ENCODE measurements around the gene SORCS3.

SORCS3 gene

DNA sequence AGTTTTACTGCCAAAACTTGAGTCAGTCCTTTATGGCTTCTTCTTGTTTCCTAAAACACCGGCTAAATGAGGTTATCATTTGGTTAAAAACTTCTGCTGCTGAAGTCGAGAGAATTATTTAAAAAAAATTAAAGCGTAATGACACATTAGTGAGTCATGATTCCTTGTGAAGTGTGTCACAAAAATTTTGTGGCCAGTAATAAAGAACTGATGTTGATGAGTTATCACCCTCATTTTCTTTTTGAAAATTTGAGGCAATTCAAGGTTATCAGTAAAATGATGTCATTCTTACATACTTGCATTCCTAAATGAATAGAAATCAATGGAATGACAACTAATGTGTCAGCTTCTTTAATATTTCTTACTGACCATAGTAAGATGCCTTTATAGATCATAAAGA, 427.4 kb downstream of the SORCS3 start:
- Histone ChIP-seq H4K20me1 (ENCODE audit: insufficient read depth) (no peaks in the 10 kb centered on the region), H3K27ac (no peak overlapping the region), H3K9ac (no peak overlapping the region), H2AFZ (ENCODE audit: low read depth) (no peak overlapping the region), H3K79me2 (ENCODE audit: insufficient read depth, low read depth) (no peaks in the 10 kb centered on the region), H3K4me1 (ENCODE audit: low read depth, poor library complexity, severe bottlenecking) (no peaks in the 10 kb centered on the region), H3K4me3 (IDR thresholded peaks at IDR 0.05; ENCODE audit: insufficient read depth, low read depth, low read length) (no peak overlapping the region), H3K36me3 (ENCODE audit: insufficient read depth) (no peaks in the 10 kb centered on the region), H3K27me3 (ENCODE audit: insufficient read depth, low read depth) (no peaks in the 10 kb centered on the region), H3K4me2 (no peak overlapping the region)
- TF ChIP-seq, protein P1, sequence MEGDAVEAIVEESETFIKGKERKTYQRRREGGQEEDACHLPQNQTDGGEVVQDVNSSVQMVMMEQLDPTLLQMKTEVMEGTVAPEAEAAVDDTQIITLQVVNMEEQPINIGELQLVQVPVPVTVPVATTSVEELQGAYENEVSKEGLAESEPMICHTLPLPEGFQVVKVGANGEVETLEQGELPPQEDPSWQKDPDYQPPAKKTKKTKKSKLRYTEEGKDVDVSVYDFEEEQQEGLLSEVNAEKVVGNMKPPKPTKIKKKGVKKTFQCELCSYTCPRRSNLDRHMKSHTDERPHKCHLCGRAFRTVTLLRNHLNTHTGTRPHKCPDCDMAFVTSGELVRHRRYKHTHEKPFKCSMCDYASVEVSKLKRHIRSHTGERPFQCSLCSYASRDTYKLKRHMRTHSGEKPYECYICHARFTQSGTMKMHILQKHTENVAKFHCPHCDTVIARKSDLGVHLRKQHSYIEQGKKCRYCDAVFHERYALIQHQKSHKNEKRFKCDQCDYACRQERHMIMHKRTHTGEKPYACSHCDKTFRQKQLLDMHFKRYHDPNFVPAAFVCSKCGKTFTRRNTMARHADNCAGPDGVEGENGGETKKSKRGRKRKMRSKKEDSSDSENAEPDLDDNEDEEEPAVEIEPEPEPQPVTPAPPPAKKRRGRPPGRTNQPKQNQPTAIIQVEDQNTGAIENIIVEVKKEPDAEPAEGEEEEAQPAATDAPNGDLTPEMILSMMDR (conservative IDR thresholded peaks at IDR 0.05; ENCODE audit: low read depth, low read length), result no peak

DNA sequence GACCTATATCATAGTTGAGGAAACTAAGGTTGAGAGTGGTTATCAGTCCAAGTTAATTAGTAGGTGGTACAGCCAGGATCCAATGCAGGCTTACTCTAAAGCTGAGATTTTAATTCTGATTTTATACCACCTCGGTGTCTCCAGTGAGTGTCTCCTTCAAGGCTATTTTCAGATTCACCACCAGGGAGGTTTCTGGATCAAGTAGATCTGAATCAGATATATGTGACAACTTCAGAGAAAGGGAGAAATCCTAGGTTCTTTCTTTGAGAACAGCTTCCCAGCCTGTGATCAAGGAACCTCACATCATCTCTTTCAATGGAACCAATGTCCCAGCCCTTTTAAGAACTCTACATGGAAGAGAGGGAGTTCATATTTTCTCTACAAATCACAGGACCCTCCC, 429.2 kb downstream of the SORCS3 start:
- no peak overlapping the region for H3K4me3 ChIP-seq (IDR thresholded peaks at IDR 0.05; ENCODE audit: insufficient read depth, low read depth, low read length)
- no peak overlapping the region for H3K27ac ChIP-seq
- no peaks in the 10 kb centered on the region for H3K27me3 ChIP-seq (ENCODE audit: insufficient read depth, low read depth)
- H4K20me1 ChIP-seq (ENCODE audit: insufficient read depth), result no peaks in the 10 kb centered on the region
- H3K79me2 ChIP-seq (ENCODE audit: insufficient read depth, low read depth), result no peaks in the 10 kb centered on the region
- TF ChIP-seq, protein P1 (conservative IDR thresholded peaks at IDR 0.05; ENCODE audit: low read depth, low read length), result no peak
- no peak overlapping the region for H2AFZ ChIP-seq (ENCODE audit: low read depth)
- no peak overlapping the region for H3K9ac ChIP-seq
- H3K4me1 ChIP-seq (ENCODE audit: low read depth, poor library complexity, severe bottlenecking), result no peaks in the 10 kb centered on the region
- no peak overlapping the region for H3K4me2 ChIP-seq
- no peaks in the 10 kb centered on the region for H3K36me3 ChIP-seq (ENCODE audit: insufficient read depth)

DNA sequence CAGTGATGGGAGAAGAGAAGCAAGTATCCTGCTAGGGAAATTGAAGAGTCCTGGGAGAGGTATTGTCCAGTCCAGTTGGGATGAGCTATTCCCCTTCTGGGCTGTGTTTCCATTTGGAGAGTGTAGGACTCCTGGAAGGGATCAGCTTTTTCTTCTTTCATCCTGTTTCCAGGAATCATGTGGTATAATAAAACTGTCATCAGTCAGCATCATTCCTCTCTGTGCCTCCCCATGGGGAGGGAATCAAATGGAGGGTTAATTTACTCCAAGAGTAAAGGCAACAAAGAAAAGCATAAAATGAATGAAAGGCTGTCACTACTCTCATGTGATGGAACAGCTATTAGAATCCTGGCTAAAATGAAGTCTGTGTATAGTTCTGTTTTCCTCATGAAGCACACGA, 429.9 kb downstream of the SORCS3 start:
- Histone ChIP-seq H3K9ac (no peak overlapping the region), H3K36me3 (ENCODE audit: insufficient read depth) (no peaks in the 10 kb centered on the region), H3K4me2 (no peak overlapping the region), H4K20me1 (ENCODE audit: insufficient read depth) (no peaks in the 10 kb centered on the region), H3K4me3 (IDR thresholded peaks at IDR 0.05; ENCODE audit: insufficient read depth, low read depth, low read length) (no peak overlapping the region), H3K27me3 (ENCODE audit: insufficient read depth, low read depth) (no peaks in the 10 kb centered on the region), H3K79me2 (ENCODE audit: insufficient read depth, low read depth) (no peaks in the 10 kb centered on the region), H3K27ac (no peak overlapping the region), H3K4me1 (ENCODE audit: low read depth, poor library complexity, severe bottlenecking) (no peaks in the 10 kb centered on the region), H2AFZ (ENCODE audit: low read depth) (no peak overlapping the region)
- TF ChIP-seq, protein P1 (conservative IDR thresholded peaks at IDR 0.05; ENCODE audit: low read depth, low read length), result no peak

DNA sequence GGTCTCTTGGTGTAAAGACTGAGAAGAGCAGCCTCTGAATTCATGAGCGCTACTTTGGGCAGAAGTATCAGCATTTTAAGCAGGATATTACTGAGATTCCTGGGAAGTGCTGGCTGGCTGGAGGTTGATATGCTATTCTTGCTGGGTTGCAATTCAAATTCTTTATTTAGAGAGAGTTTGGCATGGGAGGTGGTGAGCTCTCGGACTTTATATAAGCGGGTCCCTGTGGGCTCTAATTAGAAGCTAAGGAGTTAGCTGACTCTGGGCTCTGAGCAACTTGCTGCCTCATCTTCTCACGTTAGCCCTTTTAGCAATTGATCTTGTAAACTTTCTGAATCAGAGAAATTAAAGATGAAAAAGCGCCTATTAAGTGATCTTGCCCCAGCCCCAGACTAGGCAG, 430.9 kb downstream of the SORCS3 start:
- no peak overlapping the region for H3K4me3 ChIP-seq (IDR thresholded peaks at IDR 0.05; ENCODE audit: insufficient read depth, low read depth, low read length)
- no peaks in the 10 kb centered on the region for H3K79me2 ChIP-seq (ENCODE audit: insufficient read depth, low read depth)
- H3K9ac ChIP-seq, result no peak overlapping the region
- no peak overlapping the region for H2AFZ ChIP-seq (ENCODE audit: low read depth)
- H4K20me1 ChIP-seq (ENCODE audit: insufficient read depth), result no peaks in the 10 kb centered on the region
- H3K4me1 ChIP-seq (ENCODE audit: low read depth, poor library complexity, severe bottlenecking), result no peaks in the 10 kb centered on the region
- no peak overlapping the region for H3K4me2 ChIP-seq
- no peaks in the 10 kb centered on the region for H3K36me3 ChIP-seq (ENCODE audit: insufficient read depth)
- H3K27me3 ChIP-seq (ENCODE audit: insufficient read depth, low read depth), result no peaks in the 10 kb centered on the region
- TF ChIP-seq, protein P1 (conservative IDR thresholded peaks at IDR 0.05; ENCODE audit: low read depth, low read length), result no peak
- H3K27ac ChIP-seq, result no peak overlapping the region
